HepG2 (cell line): Measurements from ENCODE around the gene KPNB1. TPM values are rescaled to one million over a fixed set of nuclear protein-coding genes. Genes with fewer than 3 reads are reported as not detected.

ENCODE experiments used
- ATF1 ChIP-seq: IDR thresholded peaks from 2 replicates; pipeline ENCODE4 v1.6.1; 2016; ENCODE audit warnings: mild to moderate bottlenecking, control low read depth
- CCDC6 ChIP-seq: sonication (generic); formaldehyde crosslinking; IDR thresholded peaks from 2 replicates; pipeline ENCODE4 v1.8.1; 2022; ENCODE audit warnings: mild to moderate bottlenecking, missing genetic modification reagents, moderate library complexity
- IKZF1 ChIP-seq: fragments of 450-650 bp; IDR thresholded peaks from 2 replicates; pipeline ENCODE4 v1.7.1; 2016
- KDM6A ChIP-seq: IDR thresholded peaks from 2 replicates; pipeline ENCODE4 v1.6.1; 2016; ENCODE audit warnings: low read depth
- MYC ChIP-seq: sonication (generic); formaldehyde crosslinking; IDR thresholded peaks from 2 replicates; pipeline ENCODE4 v1.9.0; 2021; ENCODE audit warnings: missing genetic modification reagents, borderline replicate concordance
- PAF1 ChIP-seq: IDR thresholded peaks from 2 replicates; pipeline ENCODE4 v1.6.1; 2016; ENCODE audit warnings: missing genetic modification reagents, missing compliant biosample characterization
- SNAPC2 ChIP-seq: sonication (generic); formaldehyde crosslinking; IDR thresholded peaks from 2 replicates; pipeline ENCODE4 v1.8.1; 2022; ENCODE audit warnings: mild to moderate bottlenecking, missing genetic modification reagents
- SP4 ChIP-seq: sonication (generic); formaldehyde crosslinking; IDR thresholded peaks from 2 replicates; pipeline ENCODE4 v1.8.1; 2023; ENCODE audit warnings: mild to moderate bottlenecking, missing genetic modification reagents
- THYN1 ChIP-seq: sonication (generic); formaldehyde crosslinking; IDR thresholded peaks from 2 replicates; pipeline ENCODE4 v1.8.1; 2023; ENCODE audit warnings: low read depth, mild to moderate bottlenecking, moderate library complexity, missing genetic modification reagents, borderline replicate concordance
- ZBTB20 ChIP-seq: sonication (generic); formaldehyde crosslinking; IDR thresholded peaks from 2 replicates; pipeline ENCODE4 v1.8.1; 2023; ENCODE audit warnings: missing genetic modification reagents, low read depth, mild to moderate bottlenecking, borderline replicate concordance
- ZFAT ChIP-seq: sonication (generic); formaldehyde crosslinking; conservative IDR thresholded peaks from 2 replicates; pipeline ENCODE4 v1.8.1; 2023; ENCODE audit warnings: missing genetic modification reagents, inconsistent platforms
- ZFP37 ChIP-seq: sonication (generic); formaldehyde crosslinking; IDR thresholded peaks from 2 replicates; pipeline ENCODE4 v1.4.0; 2020; ENCODE audit warnings: missing genetic modification reagents, borderline replicate concordance
- ZNF205 ChIP-seq: IDR thresholded peaks from 2 replicates; pipeline ENCODE4 v1.6.1; 2018; ENCODE audit warnings: missing biosample characterization, missing genetic modification reagents
- ZNF431 ChIP-seq: sonication (generic); formaldehyde crosslinking; IDR thresholded peaks from 2 replicates; pipeline ENCODE4 v1.9.0; 2022; ENCODE audit warnings: missing genetic modification reagents, low read depth, mild to moderate bottlenecking, borderline replicate concordance
- ZNF468 ChIP-seq: sonication (generic); formaldehyde crosslinking; IDR thresholded peaks from 2 replicates; pipeline ENCODE4 v1.8.0; 2022; ENCODE audit warnings: mild to moderate bottlenecking, moderate library complexity, missing genetic modification reagents
- ZNF543 ChIP-seq: sonication (generic); formaldehyde crosslinking; IDR thresholded peaks from 2 replicates; pipeline ENCODE4 v1.4.0; 2020; ENCODE audit warnings: mild to moderate bottlenecking, missing genetic modification reagents
- ZNF547 ChIP-seq: sonication (generic); formaldehyde crosslinking; IDR thresholded peaks from 2 replicates; pipeline ENCODE4 v1.5.1; 2020; ENCODE audit warnings: mild to moderate bottlenecking, missing genetic modification reagents
- ZNF577 ChIP-seq: sonication (generic); formaldehyde crosslinking; IDR thresholded peaks from 2 replicates; pipeline ENCODE4 v1.4.0; 2020; ENCODE audit warnings: mild to moderate bottlenecking, low read depth, missing genetic modification reagents, borderline replicate concordance
- ZNF7 ChIP-seq: IDR thresholded peaks from 2 replicates; pipeline ENCODE4 v1.6.1; 2016; ENCODE audit warnings: missing biosample characterization, missing genetic modification reagents
- ZNF724P ChIP-seq: sonication (generic); formaldehyde crosslinking; IDR thresholded peaks from 2 replicates; pipeline ENCODE4 v1.8.0; 2022; ENCODE audit warnings: missing genetic modification reagents, borderline replicate concordance
- ZNF792 ChIP-seq: IDR thresholded peaks from 2 replicates; pipeline ENCODE4 v1.6.1; 2016
- ZNF839 ChIP-seq: sonication (generic); formaldehyde crosslinking; IDR thresholded peaks from 2 replicates; pipeline ENCODE4 v1.4.0; 2020; ENCODE audit warnings: missing genetic modification reagents, mild to moderate bottlenecking, borderline replicate concordance
- polyA plus RNA-seq, 8 experiments: library from polyadenylated mRNA; depleted of rRNA in 3 of 8; stranded (reverse) in 7 of 8; unstranded in 1 of 8; fragments of >200 nt; fragmentation: Illumina TruSeq in 4 of 8; extraction: Trizol in 4 of 8; gene quantifications; 2 replicates each; pipeline versions ENCODE4 v1.2.1 to v1.2.3, GENCODE V29; 2011 to 2016; ENCODE audit warnings: low read depth in 4 of 8, missing spikeins in 1 of 8, mixed read lengths in 1 of 8; ENCODE audit not compliant: insufficient read depth in 1 of 8
- total RNA-seq, 5 experiments: library from RNA; depleted of rRNA; stranded (reverse); fragments of >200 nt; fragmentation: Illumina TruSeq; extraction: Trizol; gene quantifications; 2 replicates each; pipeline ENCODE4 v1.2.3, GENCODE V29; 2016; ENCODE audit warnings: low read depth in 1 of 5
- TF ChIP-seq, protein P1 (sequence below): fragments of 450-650 bp; IDR thresholded peaks from 2 replicates; pipeline ENCODE4 v1.6.1; 2017; ENCODE audit warnings: mild to moderate bottlenecking
- TF ChIP-seq, protein P2 (sequence below): sonication (generic); formaldehyde crosslinking; IDR thresholded peaks from 2 replicates; pipeline ENCODE4 v1.5.1; 2020; ENCODE audit warnings: missing genetic modification reagents, mild to moderate bottlenecking, borderline replicate concordance
- TF ChIP-seq, protein P3 (sequence below): sonication (generic); formaldehyde crosslinking; IDR thresholded peaks from 2 replicates; pipeline ENCODE4 v1.4.0; 2020; ENCODE audit warnings: missing genetic modification reagents, borderline replicate concordance

KPNB1 gene
- total and polyA plus RNA-seq, 2 of the 13 experiments (the other 11 are each of a cell fraction or from before 2014, with no cell fraction given), result 164 to 424 TPM

DNA sequence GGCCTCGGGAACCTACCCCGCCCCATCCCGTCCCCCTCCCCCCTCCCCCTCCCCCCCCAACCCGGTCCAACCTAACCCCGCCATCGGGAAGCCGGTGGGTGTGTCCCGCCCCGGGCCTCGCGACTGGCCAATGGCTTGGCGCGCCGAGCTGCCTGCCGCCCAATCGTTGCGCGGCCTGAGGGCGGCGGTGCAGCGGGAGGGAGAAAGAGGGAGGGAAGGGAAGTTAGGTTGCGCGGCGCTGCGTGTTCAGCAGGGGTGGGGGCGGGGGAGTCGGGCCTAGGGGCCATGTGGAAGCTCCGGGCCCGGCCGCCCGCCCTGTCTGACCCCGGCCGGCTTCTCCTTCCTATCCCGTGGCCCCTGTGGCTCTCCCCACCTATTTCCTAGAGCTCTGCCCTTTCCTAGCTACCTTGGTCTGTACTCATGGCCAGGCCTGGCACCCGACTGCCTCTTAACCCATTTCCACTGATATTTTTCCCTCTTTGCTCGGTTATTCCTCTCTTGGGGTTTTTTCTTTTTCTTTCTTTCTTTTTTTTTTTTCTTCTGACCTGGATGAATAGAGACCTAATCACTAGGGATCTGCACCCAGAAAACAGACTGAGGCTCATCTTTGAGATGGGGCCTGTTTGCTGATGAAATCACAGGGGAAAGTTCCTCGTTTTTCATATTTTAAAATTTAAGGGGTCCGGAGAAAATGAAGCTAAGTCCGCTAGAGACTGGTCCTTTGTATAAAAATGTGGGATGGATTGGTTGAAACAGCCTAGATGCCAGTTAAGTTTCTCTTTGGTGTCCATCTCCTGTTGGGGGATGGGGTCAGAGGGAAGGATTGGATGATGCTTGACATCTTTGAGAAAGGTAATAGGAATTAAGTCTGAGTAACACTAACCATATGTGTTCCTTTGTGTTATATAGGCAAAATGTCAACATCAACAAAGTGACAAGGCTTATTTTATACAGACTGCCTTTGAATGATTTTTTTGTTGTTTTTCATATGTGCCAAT lies 1.1 kb downstream of the KPNB1 start (continued):
- TF ChIP-seq, protein P1, sequence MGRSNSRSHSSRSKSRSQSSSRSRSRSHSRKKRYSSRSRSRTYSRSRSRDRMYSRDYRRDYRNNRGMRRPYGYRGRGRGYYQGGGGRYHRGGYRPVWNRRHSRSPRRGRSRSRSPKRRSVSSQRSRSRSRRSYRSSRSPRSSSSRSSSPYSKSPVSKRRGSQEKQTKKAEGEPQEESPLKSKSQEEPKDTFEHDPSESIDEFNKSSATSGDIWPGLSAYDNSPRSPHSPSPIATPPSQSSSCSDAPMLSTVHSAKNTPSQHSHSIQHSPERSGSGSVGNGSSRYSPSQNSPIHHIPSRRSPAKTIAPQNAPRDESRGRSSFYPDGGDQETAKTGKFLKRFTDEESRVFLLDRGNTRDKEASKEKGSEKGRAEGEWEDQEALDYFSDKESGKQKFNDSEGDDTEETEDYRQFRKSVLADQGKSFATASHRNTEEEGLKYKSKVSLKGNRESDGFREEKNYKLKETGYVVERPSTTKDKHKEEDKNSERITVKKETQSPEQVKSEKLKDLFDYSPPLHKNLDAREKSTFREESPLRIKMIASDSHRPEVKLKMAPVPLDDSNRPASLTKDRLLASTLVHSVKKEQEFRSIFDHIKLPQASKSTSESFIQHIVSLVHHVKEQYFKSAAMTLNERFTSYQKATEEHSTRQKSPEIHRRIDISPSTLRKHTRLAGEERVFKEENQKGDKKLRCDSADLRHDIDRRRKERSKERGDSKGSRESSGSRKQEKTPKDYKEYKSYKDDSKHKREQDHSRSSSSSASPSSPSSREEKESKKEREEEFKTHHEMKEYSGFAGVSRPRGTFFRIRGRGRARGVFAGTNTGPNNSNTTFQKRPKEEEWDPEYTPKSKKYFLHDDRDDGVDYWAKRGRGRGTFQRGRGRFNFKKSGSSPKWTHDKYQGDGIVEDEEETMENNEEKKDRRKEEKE, result no peak
- no peak for TF ChIP-seq ZNF468 (CRISPR knock-in tag)
- TF ChIP-seq ZNF839 (CRISPR knock-in tag), result no peak
- TF ChIP-seq THYN1 (CRISPR knock-in tag), result no peak
- no peak for TF ChIP-seq IKZF1
- TF ChIP-seq, protein P2, sequence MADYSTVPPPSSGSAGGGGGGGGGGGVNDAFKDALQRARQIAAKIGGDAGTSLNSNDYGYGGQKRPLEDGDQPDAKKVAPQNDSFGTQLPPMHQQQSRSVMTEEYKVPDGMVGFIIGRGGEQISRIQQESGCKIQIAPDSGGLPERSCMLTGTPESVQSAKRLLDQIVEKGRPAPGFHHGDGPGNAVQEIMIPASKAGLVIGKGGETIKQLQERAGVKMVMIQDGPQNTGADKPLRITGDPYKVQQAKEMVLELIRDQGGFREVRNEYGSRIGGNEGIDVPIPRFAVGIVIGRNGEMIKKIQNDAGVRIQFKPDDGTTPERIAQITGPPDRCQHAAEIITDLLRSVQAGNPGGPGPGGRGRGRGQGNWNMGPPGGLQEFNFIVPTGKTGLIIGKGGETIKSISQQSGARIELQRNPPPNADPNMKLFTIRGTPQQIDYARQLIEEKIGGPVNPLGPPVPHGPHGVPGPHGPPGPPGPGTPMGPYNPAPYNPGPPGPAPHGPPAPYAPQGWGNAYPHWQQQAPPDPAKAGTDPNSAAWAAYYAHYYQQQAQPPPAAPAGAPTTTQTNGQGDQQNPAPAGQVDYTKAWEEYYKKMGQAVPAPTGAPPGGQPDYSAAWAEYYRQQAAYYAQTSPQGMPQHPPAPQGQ (CRISPR knock-in tag), result no peak
- TF ChIP-seq ZNF205 (CRISPR knock-in tag), result no peak
- peak; percentile 40; the same call in 1 of the 2 replicates for TF ChIP-seq CCDC6 (CRISPR knock-in tag)
- TF ChIP-seq ZBTB20 (CRISPR knock-in tag), result no peak
- TF ChIP-seq ZFAT (CRISPR knock-in tag), result no peak
- TF ChIP-seq SP4 (CRISPR knock-in tag), result peak; percentile 79; the same call in 1 of the 2 replicates
- 0 out of 2 replicates have a peak, but pooled peaks have one; percentile 6 for TF ChIP-seq SNAPC2 (CRISPR knock-in tag)
- no peak for TF ChIP-seq ATF1 (CRISPR knock-in tag)
- peak; percentile 95 for TF ChIP-seq MYC (CRISPR knock-in tag)
- no peak for TF ChIP-seq ZNF577
- TF ChIP-seq ZNF547 (CRISPR knock-in tag), result no peak
- TF ChIP-seq ZNF7 (CRISPR knock-in tag), result no peak
- no peak for TF ChIP-seq ZNF431 (CRISPR knock-in tag)
- no peak for TF ChIP-seq PAF1 (CRISPR knock-in tag)
- TF ChIP-seq ZFP37 (CRISPR knock-in tag), result 0 out of 2 replicates have a peak, but pooled peaks have one; percentile 40
- no peak; the same call in 1 of the 2 replicates for TF ChIP-seq ZNF724P (CRISPR knock-in tag)
- TF ChIP-seq, protein P3, sequence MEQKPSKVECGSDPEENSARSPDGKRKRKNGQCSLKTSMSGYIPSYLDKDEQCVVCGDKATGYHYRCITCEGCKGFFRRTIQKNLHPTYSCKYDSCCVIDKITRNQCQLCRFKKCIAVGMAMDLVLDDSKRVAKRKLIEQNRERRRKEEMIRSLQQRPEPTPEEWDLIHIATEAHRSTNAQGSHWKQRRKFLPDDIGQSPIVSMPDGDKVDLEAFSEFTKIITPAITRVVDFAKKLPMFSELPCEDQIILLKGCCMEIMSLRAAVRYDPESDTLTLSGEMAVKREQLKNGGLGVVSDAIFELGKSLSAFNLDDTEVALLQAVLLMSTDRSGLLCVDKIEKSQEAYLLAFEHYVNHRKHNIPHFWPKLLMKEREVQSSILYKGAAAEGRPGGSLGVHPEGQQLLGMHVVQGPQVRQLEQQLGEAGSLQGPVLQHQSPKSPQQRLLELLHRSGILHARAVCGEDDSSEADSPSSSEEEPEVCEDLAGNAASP (CRISPR knock-in tag), result no peak
- peak; percentile 62; the same call in 1 of the 2 replicates for TF ChIP-seq ZNF543 (CRISPR knock-in tag)
- no peak for TF ChIP-seq ZNF792 (CRISPR knock-in tag)
- TF ChIP-seq KDM6A (CRISPR knock-in tag), result no peak
